IMR-90 (cell line): ENCODE measurements around the gene ARHGEF4.

Source experiments
- BHLHE40 ChIP-seq: fragments of 150-350 bp; IDR thresholded peaks from 2 replicates; pipeline ENCODE4 v1.6.1; 2016; ENCODE audit warnings: mild to moderate bottlenecking, low read depth, low read length
- CEBPB ChIP-seq: IDR thresholded peaks from 2 replicates; pipeline ENCODE4 v1.6.1; 2012; ENCODE audit warnings: low read depth, low read length, improper control_type of control experiment
- CTCF ChIP-seq: conservative IDR thresholded peaks from 2 replicates; pipeline ENCODE4 v1.5.1; 2012; ENCODE audit warnings: mild to moderate bottlenecking, low read depth, low read length, improper control_type of control experiment
- ELK1 ChIP-seq: fragments of 150-350 bp; IDR thresholded peaks from 2 replicates; pipeline ENCODE4 v1.6.1; 2016; ENCODE audit warnings: low read depth, mild to moderate bottlenecking, low read length, moderate library complexity, borderline replicate concordance
- FOS ChIP-seq: fragments of 150-350 bp; IDR thresholded peaks from 2 replicates; pipeline ENCODE4 v1.6.1; 2016; ENCODE audit warnings: low read depth, low read length
- MAZ ChIP-seq: IDR thresholded peaks from 2 replicates; pipeline ENCODE4 v1.6.1; 2012; ENCODE audit warnings: low read depth, mild to moderate bottlenecking, low read length, improper control_type of control experiment, moderate library complexity, borderline replicate concordance
- MXI1 ChIP-seq: IDR thresholded peaks from 2 replicates; pipeline ENCODE4 v1.6.1; 2012; ENCODE audit warnings: low read depth, mild to moderate bottlenecking, low read length, moderate library complexity, borderline replicate concordance
- POLR2A ChIP-seq: IDR thresholded peaks from 2 replicates; pipeline ENCODE4 v1.6.1; 2012; ENCODE audit warnings: mild to moderate bottlenecking, low read depth, low read length
- RAD21 ChIP-seq: IDR thresholded peaks from 2 replicates; pipeline ENCODE4 v1.6.1; 2012; ENCODE audit warnings: low read length, improper control_type of control experiment
- RCOR1 ChIP-seq: IDR thresholded peaks from 2 replicates; pipeline ENCODE4 v1.6.1; 2012; ENCODE audit warnings: mild to moderate bottlenecking, low read length, improper control_type of control experiment; ENCODE audit not compliant: insufficient replicate concordance
- RFX5 ChIP-seq: IDR thresholded peaks from 2 replicates; pipeline ENCODE4 v1.8.0; 2012; ENCODE audit warnings: low read depth, mild to moderate bottlenecking, low read length, moderate library complexity
- SMC3 ChIP-seq: fragments of 150-350 bp; IDR thresholded peaks from 2 replicates; pipeline ENCODE4 v1.6.1; 2016; ENCODE audit warnings: low read depth, mild to moderate bottlenecking, antibody characterized with exemption, low read length, moderate library complexity
- USF2 ChIP-seq: fragments of 150-350 bp; IDR thresholded peaks from 2 replicates; pipeline ENCODE4 v1.6.1; 2017; ENCODE audit warnings: mild to moderate bottlenecking, antibody characterized with exemption, low read length, low read depth

GRCh38 chr2:130966775-130967490 lies 130.2 kb downstream of the ARHGEF4 start:
- TF ChIP-seq CTCF (no peak), CEBPB (no peak), MAZ (no peak), POLR2A (no peak), USF2 (no peak), RFX5 (no peak), SMC3 (no peak), ELK1 (no peak), RAD21 (no peak), RCOR1 (no peak), BHLHE40 (no peak), MXI1 (no peak), FOS (no peak)
